Measurements from ENCODE around the gene GET3.
"Not testable (repeated sequence)": the region's sequence is repeated elsewhere in the genome, so short reads cannot be mapped to it uniquely, and the experiment has no call there.

The GET3 gene

DNA sequence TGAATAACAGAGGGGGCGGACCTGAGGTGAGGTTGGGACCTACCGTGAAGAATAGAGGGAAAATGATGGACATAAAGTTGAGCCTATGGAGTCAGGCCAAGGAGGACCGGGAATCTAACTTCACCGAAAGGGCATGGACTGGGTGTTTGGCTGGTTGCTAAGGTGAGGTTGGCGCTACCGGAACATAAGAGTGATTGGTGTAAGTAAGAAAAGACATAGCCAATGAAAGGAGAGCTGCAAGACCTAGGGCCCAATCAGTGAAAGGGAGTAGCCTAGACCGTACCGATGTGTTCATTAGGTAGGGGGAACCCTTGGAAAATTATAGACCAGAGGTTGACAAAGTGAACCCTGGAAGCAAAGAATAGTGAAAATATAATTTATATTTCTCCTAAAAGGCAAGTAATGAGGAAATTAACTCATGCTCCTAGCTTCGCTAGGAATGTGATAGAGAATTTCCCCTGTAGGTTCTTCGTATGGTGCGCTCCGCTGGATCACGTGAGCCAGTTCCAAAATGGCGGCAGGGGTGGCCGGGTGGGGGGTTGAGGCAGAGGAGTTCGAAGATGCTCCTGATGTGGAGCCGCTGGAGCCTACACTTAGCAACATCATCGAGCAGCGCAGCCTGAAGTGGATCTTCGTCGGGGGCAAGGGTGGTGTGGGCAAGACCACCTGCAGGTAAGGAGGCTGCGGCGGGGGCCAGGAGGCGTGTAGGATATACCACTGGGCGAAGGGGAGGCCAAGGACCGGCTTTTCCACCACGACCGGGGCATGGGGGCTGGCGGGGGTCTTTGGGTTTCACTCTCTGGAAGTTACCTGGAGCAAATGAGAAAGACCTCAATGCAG, at the start of gene GET3:
GET3 (plus strand) TSS at position 503 of the 840 bp plus-strand sequence; CDS start at position 512, 9 bp downstream.
- peak; percentile 100 for DNase-seq

DNA sequence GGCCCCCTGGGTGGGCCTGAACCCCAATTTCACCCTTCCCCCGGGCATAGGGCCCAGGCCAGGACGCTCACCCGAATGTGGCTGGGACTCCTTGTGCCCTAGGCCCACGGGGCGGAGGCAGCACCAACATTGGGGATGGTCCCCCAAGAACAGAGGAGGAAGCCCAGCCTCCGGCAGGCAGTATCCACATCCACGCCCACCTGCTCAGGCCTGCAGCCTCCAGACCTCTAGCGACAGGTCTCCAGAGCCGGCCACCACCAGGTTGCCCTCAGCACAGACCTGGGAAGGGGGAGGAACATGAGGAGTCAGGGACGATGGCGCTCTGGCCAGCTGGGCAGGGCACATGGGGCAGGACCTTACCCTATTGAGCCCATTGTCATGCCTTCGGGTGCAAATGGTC, 48.3 kb upstream of the GET3 start:
- DNase-seq = no peak

DNA sequence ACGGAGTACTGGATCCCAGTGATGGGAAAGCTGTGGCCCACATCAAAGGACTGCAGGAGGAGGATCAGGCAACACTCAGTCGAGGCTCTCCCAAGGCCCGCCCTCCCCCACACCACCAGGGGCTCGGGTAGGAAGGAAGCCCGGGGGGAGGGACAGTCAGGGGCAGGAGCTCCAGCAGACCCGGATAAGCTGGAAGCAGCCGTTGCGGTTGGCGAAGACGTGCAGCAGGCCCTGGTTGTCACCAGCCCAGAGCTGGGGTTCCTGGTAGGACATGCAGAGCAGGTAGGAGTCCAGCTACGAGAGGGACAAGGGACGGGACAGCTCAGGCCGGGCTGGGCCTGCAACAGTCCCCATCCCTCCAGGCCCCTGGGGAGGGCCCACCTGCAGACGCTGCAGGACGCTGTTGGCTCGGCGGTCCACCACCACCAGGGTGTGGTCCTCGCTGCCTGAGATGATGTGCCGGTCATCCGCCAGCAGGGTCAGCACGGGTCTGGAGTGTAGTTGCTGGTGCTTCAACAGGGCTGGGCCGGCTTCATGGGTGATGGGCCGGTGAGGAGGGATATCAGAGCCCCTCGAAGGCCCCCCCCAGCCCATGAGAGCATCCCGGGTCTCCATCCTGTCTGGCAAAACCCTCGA, 47.6 kb upstream of the GET3 start:
- no peak for DNase-seq

DNA sequence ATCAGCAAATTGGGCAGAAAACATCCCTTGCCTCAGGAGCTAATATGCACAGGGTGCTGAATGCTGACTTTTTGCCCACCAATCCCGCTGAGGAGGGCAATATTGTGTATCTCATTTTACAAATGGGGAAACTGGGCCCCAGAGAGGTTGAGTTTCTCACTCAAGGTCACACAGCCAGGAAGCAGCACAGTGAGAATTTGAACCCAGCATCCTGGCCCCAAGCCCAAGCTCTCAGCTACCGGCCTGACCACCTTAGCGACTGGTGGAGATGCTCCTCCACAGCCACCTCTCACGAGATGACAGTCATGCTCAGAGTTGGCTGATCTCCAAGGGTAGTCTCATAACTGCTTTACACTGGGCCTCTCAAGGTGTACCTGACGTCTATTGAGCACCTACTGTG, 44.3 kb upstream of the GET3 start:
- no peak for DNase-seq

DNA sequence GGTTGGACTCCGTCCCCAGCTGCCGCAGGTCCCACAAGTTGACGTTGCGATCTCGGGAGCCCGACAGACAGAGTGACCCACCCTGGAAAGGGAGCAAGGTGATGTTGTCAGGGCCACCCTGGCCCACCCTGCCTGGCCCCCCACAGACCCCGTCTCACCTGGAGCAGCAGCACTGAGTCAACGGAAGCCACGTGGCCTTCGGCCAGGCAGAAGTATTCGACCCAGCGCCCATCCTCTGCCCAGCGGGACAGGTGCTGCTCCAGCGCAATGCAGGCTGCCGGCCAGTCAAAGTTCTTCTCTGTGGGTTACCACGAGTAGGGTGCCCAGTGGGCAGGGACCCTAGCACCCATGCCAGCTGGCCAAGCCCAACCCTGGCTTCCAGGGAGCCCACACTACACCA, 42.7 kb upstream of the GET3 start:
- no peak for DNase-seq

DNA sequence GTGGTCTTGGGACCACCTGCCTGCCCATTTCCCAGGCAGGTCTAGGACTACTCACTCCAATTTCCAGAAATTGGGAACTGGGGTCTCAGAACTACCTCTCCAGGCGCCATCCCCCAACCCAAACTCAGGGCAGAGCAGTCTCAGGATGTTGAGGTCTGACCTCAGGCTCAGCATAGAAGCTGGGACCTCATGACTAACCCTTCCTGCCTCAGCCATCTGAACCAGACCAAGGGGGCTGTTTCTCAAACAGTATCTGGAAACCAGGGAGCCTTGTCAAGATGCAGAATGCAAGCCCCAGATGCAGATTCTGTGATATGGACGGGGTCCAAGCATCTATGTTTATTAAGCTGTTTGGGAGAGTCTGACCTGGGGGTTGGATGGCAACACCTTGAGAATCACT, 42.2 kb upstream of the GET3 start:
- DNase-seq = no peak

DNA sequence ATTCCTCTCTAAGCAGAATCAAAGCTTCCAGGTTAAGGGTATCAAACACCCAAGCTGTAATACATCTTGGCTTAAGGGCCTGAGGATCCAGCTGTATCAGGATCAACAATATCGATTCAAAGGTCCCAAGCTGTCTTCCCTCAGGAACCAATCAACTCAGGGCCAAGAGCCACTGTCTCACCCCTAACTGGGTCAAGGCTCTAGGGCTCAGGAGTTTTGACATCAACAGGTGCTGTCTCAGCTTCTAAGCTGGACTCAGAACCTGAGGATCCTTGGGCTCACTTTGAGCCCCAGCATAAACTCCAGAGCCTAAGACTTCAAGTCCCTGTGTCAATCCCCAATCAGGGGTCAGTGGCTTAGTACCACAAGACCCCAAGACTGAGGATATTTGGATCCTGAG, 41.8 kb upstream of the GET3 start:
- no peak for DNase-seq

DNA sequence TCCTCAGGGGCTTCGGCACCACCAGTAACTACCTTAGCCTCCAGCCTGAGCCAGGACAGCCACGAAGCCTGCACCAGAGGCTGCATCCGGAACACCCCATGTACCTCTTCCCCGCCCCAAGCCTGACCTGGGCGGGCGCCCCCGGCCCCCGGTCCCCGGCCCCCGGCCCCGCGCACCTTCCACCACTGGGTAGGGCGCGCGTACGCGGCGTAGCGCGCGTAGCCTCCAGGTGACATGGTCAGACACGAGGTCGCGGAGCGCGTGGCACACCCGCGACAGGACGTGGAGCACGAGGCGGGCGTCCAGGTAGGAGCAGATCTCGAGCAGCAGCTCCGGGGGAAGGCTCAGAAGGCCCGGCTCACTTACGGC, 41.3 kb upstream of the GET3 start:
- no peak for DNase-seq

DNA sequence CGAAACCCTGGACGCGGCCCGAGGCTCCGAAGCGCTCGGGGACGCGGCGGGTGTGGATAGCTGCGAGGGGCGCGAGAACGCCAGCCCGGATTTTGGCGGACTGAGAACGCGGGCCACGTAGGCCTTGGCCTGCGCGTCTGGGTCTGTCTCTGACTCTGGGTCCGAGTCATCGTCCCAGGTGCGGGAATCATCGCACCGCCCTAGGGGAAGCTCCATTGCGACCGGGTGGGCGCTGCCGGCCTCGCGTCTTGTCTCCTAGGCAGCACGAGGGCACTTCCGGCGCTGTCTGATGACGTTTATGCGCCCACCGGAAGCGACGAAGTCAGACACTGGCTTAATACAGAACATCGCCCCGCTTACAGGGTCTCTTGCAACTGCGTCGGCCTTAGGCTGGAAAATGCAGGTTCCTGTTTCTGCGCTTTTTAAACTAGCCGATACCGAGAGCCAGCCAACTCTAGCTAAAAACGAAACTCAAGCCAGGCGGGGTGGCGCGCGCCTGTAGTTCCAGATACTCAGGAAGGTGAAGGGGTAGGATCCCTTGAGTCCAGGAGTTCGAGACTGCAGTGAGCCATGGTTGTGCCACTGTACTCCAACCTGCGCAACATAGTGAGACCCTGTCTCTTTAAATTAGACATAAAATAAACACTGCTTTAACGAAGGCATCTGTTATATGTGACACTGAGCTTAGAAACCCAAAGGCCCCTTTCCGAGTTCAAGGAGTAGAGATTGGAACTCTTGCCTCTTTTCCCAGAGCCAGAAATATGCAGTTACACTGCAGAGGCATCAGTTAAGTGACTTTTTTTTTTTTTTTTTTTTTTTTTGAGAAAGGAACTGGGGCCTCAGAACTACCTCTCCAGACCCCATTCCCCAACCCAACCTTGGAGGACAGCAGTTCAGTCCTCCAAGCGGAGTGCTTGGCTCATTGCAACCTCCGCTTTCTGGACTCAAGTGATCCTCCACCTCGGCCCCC, 40.6 kb upstream of the GET3 start, which contains the start of gene FBXW9:
FBXW9 (minus strand) TSS at position 266 of the 970 bp plus-strand sequence; CDS start at position 216, 50 bp downstream.
- DNase-seq = peak; percentile 89

DNA sequence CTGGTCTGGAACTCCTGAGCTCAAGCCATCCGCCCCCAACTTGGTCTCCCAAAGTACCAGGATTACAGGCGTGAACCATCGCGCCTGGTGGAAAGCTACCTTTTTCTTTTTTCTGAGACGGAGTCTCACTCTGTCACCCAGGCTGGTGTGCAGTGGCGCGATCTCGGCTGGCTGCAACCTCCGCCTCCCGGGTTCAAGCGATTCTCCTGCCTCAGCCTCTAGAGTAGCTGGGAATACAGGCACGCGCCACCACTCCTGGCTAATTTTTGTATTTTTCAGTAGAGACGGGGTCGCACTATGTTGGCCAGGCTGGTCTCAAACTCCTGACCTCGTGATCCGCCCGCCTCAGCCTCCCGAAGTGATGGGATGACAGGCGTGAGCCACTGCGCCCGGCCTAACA, 39.9 kb upstream of the GET3 start:
- not testable (repeated sequence) for DNase-seq

DNA sequence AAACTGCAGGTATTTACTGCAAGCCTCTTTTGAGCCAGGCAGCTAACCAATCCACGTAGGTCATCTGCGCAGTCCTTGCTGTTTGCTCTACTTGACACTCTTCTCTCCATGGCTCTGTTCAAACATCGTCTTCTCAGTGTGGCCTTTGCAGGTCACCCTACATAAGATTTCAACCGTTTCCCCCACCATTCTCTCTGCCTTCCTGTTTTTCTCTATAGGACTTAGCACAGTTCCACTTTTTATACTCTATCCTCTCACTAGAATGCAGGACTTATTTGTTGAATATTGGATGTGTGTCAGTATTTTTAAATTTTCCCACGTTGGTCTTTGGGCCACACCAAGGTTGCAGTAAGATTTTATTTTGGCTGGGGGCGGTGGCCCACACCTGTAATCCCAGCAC, 39.2 kb upstream of the GET3 start:
- DNase-seq = no peak

DNA sequence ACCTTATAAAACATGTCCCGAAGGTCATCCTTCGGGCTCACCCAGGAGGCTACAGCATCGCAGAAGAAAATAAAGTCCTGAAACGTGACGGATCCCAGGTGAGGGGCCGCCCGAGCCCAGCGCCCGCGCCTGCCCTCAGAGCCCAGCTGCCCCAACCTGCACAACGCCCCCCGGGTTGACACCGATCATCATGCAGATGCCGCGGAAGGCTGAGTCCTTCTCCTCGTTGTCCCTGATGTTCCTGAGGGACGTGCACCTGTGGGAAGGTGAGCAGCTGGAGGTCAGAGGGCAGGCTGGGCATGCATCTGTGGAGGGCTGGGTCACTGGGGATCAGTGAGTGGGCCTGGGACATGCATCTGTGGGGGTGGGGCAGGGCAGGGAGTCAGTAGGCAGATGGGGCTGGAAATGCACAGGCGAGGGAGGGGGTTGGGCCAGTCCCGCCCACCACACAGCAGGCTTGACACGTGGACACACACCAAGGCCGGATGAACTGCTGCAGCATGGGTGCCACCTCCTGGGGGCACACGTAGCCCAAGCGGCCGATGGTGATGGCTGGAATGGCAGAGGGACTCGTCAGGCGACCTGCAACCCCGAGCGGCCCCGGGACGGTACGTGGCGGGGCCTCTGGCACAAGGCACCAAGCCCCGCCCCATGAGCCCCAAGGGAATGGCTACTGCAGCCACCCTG, 35.6 kb upstream of the GET3 start:
- no peak for DNase-seq

DNA sequence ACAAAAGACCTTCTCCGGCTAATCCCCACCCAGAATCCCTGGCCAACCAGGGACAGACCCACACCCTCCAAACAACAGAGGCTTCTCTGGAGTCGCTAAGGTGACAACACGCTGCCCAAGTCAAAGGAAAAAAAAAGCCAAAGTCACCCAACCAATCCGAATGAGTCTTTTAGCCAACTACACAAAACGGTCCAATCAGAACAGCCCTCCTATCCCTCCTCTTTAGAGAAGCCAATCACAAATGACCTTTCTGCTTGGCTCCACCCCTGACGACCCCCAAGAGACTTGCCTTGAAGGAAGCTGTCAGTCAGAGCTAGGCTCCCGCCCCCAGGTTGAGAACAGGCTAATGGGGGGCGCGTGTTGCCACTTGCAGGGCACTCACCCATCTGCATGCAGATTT, 34.3 kb upstream of the GET3 start:
- peak; percentile 55 for DNase-seq

DNA sequence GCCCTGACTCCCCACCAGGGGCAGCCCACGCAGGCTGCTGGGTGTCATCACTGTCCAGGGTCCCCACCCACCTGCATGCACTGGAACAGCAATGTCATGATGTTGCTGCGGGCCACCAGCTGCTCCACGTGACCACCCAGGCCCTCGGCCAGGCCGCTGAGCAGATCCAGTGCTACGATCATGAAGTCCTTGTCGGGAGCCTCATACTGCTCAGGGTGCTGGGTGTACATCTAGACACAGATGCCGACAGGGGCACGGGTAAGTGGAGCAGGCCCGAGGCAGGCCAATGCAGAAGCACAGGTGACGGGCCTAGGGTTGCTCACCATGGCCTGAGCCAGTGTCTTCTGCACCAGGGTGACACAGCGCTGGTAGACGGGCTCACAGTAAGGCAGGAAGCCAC, 32.1 kb upstream of the GET3 start:
- no peak for DNase-seq

DNA sequence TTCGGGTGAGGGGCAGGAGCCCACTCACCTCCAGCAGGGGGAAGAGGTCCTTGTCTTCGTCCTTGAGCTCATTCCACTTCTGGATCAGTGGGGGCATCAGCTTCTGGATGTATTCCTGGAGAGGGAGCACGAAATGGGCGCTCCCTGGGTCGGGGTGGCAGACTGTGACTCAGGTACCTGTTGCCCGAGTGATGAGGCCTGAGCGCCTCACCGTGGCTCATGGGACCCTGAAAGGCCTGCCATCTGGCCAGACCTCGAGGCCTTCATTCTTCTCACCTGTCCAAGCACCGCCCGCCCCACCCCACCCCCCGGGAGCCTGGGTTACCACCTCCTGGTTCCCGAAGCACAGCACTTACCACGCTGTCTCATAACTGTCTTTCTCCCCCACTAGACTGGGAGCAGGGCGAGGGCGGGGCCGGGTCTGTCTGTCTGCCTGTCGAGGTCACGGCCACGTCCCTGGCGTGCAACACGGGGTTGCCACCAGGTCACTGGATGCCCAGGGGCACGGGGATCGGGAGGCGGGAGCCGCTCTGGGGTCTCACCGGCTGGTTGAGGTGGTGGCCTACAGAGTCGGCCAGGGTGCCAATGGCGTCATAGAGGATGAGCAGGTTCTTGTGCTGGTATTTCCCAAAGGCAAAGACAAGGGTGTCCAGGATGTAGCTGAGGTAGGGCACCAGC, 31.5 kb upstream of the GET3 start:
- DNase-seq = no peak

DNA sequence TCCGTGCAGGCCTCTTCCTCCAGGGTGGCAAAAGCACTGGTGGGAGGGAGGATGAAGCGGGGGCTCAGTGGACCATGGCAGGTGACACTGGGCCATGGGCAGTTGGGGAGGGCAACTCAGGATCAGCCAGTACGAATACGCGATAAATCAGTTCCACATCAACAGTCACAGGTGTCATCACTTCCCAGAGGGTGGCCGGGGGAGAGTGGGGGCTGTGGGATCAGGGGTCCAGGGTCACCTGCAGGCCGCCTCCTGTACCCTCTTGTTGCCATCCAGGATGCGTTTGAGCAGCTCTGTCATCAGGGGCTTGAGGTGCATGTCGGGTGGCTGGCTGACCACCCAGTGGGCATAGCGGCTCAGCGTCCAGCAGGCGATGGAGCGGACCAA, 31.0 kb upstream of the GET3 start:
- DNase-seq = no peak

DNA sequence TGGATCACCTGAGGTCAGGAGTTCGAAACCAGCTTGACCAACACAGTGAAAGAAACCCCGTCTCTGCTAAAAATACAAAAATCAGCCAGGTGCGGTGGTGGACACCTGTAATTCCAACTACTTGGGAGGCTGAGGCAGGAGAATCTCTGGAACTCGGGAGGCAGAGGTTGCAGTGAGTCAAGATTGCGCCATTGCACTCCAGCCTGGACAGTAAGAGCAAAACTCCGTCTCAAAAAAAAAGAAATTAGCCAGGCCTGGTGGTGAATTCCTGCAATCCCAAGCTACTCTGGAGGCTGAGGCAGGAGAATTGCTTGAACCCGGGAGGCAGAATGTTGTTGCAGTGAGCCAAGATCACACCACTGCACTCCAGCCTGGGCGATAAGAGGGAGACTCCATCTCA, 28.7 kb upstream of the GET3 start:
- DNase-seq = no peak

DNA sequence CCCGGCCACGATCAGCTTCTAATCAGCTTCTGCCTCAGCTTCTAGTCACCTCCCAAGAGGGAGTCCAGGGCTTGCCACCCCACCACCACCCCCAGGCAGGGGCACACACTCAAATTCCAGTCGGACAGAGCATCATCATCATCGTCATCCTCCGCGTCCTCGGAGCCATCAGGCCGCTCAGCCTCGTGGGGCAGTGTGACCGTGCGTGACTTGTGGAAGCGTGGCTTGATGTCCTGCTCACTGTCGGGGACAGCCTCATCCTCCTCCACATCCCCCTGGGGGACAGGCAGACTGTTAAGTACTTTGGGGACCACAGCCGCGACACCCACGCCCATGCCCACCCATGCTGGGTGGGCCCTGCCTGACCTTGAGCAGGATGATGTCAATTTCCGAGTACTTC, 26.1 kb upstream of the GET3 start:
- DNase-seq = no peak

DNA sequence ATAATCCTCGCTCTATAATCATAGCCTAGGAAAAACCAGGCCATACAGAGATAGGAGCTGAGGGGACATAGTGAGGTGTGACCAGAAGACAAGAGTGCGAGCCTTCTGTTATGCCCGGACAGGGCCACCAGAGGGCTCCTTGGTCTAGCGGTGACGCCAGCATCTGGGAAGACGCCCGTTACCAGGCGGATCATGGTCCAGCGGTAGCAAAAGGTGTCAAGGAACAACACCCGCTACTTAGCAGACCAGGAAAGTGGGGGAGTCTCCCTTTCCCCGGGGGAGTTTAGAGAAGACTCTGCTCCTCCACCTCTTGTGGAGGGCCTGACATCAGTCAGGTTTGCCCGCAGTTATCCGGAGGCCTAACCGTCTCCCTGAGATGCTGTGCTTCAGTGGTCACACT, 25.2 kb upstream of the GET3 start:
- DNase-seq = not testable (repeated sequence)

DNA sequence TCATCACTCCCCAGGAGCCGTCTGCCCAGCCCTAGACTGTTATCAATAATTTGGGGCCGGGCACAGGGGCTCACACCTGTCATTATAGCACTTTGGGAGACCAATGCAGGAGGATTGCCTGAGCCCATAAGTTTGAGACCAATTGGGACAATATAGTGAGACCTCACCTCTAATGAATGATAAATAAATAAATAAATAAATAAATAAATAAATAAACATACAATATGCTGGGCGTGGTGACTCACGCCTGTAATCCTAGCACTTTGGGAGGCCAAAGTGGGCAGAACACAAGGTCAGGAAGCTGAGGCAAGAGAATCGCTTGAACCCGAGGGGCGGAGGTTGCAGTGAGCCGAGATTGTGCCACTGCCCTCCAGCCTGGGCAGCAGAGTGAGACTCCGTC, 24.0 kb upstream of the GET3 start:
- not testable (repeated sequence) for DNase-seq

DNA sequence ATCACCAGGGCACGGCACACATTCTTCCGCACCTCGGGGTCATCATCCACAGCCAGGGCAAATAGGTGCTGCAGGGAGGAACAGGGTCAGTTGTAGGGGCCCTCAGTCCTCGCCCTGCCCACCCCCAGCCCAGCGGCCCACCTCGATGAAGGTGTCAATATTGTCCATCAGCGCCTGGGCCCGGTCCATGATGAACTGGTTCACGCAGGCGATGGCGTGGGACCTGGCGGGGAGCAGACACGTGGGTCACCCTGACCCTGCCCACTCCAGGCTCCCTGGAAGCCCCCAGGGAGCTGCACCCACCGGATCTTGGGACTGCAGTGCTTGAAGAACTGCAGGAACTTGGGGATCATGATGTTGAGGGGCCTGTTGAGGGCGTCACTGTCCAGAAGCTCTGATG, 22.2 kb upstream of the GET3 start:
- no peak for DNase-seq

DNA sequence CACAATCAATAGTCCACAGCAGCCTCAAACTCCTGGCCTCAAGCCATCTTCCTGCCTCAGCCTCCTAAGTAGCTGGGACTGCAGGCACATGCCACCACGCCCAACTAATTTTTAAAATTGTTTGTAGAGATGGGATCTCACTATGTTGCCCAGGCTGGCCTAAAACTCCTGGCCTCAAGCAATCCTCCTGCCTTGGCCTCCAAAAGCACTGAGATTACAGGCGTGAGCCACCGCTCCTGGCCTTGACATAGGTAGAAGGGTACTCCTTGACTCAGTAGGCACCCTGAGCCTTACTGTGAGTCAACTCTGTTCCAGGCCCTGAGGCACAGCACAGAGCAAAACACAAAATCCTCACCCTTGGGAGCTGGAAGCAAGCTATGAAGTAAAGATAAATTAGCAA, 21.4 kb upstream of the GET3 start:
- no peak for DNase-seq
